Measurements from ENCODE around the gene ELAVL1. TPM values are rescaled to one million over a fixed set of nuclear protein-coding genes. Genes with fewer than 3 reads are reported as not detected.
A peak's percentile ranks its signal among the peaks of the same experiment; 100 is the strongest.

The ELAVL1 gene
- polyA plus RNA-seq, 1 experiment = 44.7 TPM

DNA sequence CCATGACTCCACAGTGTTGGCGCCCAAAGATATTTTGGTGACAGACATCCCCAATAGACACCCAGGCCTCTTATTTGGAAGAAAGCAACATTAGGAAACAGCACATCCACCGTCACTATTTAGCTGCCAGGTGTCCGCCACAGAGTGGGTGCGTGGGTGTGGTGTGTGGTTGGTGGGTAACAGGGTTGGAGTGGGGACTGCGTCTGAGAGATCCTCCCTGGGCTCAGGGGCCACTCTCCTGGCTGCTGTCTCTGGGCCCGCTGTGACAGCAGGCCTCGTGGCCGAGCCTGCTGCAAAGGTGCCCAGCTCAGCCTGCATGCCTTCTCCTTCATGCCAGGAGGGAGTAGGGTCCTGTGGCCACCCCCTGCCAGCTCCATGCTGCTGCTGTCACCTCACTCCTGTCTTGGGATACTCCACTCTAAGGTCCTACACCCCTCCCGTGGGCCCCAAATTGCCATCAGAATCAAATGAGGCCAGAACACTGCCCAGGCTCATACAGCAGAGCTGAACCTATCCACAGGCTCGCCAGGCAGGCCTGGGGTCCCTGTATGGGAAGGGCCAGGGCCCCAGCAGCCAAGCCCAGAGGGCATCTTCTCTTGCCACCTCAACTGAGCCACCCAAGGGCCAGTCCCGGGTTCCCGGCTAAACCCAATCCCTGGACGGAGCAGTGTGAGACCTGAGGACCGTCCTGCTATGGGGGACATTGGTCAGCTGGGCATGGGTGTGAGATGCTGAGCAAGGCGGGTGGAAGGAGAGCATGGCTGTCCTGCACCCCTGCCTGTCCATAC, 37.2 kb downstream of the ELAVL1 start:
- POLR2A ChIA-PET = no interaction called here
- CTCF ChIA-PET = interaction anchor here (1.5 to 7.1 kb wide), 3 partner anchors 9 to 34 kb away, joined by 4 to 48 read pairs (median 39); partner anchors contain the start of gene TIMM44
- no peaks in the 10 kb centered on the region for H3K27me3 ChIP-seq (ENCODE audit: control insufficient read depth, insufficient read depth, low read length)
- H3K27ac ChIP-seq (ENCODE audit: low read depth, low read length) = no peak overlapping the region
- no peak for DNase-seq (ENCODE audit: low read depth, low spot score)
- TF ChIP-seq, protein P1, sequence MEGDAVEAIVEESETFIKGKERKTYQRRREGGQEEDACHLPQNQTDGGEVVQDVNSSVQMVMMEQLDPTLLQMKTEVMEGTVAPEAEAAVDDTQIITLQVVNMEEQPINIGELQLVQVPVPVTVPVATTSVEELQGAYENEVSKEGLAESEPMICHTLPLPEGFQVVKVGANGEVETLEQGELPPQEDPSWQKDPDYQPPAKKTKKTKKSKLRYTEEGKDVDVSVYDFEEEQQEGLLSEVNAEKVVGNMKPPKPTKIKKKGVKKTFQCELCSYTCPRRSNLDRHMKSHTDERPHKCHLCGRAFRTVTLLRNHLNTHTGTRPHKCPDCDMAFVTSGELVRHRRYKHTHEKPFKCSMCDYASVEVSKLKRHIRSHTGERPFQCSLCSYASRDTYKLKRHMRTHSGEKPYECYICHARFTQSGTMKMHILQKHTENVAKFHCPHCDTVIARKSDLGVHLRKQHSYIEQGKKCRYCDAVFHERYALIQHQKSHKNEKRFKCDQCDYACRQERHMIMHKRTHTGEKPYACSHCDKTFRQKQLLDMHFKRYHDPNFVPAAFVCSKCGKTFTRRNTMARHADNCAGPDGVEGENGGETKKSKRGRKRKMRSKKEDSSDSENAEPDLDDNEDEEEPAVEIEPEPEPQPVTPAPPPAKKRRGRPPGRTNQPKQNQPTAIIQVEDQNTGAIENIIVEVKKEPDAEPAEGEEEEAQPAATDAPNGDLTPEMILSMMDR (IDR thresholded peaks at IDR 0.05; ENCODE audit: low read depth, low read length) = no peak
- H3K9me3 ChIP-seq (ENCODE audit: control insufficient read depth, insufficient read depth, low read length) = no peaks in the 10 kb centered on the region; the same call in 1 of the 2 replicates
- H3K4me3 ChIP-seq (ENCODE audit: low read depth, low read length) = no peak overlapping the region

DNA sequence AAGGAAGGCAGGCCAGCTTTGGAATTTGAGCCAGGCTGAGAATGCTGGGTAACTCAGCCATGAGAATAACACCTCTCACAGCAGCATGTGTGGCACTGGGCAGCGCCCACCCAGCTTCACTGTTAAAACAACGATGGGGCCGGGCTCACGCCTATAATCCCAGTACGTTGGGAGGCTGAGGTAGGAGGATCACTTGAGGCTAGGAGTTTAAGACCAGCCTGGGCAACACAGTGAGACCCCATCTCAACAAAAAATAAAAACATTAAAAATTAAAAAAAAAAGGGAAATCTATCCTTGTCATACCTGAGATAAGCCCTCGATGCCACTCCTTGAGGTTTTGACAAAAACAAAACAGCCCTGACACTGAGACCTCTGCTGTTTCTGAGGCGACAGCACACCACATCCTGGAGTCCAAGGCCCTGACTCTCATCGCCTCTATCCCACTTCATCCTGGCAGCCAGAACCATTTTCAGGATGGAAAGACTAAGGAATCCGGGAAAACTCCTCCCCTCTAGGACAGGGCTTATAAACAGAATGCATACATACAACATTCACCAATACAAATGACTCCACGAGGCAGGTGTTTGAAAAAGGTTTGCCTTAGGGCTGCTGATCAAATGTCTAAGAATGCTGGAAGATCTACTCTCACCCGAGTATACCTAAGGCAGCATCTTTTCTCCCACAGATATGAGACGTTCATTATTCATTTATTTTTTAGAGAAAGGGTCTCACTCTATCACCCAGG, 39.3 kb downstream of the ELAVL1 start:
- TF ChIP-seq, protein P1 (IDR thresholded peaks at IDR 0.05; ENCODE audit: low read depth, low read length) = no peak
- ChIA-PET POLR2A (no interaction called here), CTCF (interaction anchor here (0.8 to 7.1 kb wide), 3 partner anchors 22 to 36 kb away, joined by 5 to 48 read pairs (median 6); partner anchors contain the start of gene TIMM44)
- no peak overlapping the region for H3K4me3 ChIP-seq (ENCODE audit: low read depth, low read length)
- peak overlapping the region; percentile 31 for H3K27ac ChIP-seq (ENCODE audit: low read depth, low read length)
- H3K9me3 ChIP-seq (ENCODE audit: control insufficient read depth, insufficient read depth, low read length) = no peaks in the 10 kb centered on the region; the same call in 1 of the 2 replicates
- DNase-seq (ENCODE audit: low read depth, low spot score) = no peak
- H3K27me3 ChIP-seq (ENCODE audit: control insufficient read depth, insufficient read depth, low read length) = no peaks in the 10 kb centered on the region

DNA sequence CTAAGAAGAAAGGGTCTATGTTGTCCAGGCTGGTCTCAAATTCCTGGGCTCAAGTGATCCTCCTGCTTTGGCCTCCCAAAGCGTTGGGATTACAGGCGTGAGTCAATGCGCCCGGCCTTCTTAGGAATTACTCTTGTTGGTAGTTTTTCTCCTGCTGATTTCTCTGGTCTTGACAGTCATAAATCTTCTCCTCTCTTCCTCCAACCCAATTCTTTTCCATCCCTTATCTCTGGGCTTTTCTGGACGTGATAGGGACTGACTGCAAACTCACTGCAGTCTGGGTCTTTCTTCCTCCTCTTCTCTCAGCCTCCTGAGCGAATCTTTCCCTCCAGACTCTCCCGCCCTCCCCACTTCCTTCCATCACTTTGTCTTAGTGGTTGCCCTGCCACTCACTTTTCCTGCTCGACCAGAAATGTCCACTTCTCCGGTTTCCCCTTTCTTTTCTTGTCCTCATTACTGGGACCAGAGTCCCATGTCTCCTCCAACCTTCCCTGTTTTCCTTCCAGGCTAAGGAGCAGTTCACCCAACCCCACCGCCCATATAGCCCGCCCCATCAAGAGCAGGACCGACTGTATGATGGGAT, 40.1 kb downstream of the ELAVL1 start:
- Histone ChIP-seq H3K27me3 (ENCODE audit: control insufficient read depth, insufficient read depth, low read length) (no peaks in the 10 kb centered on the region), H3K27ac (ENCODE audit: low read depth, low read length) (no peak overlapping the region), H3K9me3 (ENCODE audit: control insufficient read depth, insufficient read depth, low read length) (no peaks in the 10 kb centered on the region; the same call in 1 of the 2 replicates), H3K4me3 (ENCODE audit: low read depth, low read length) (no peak overlapping the region)
- TF ChIP-seq, protein P1 (IDR thresholded peaks at IDR 0.05; ENCODE audit: low read depth, low read length) = no peak
- no peak for DNase-seq (ENCODE audit: low read depth, low spot score)
- CTCF ChIA-PET = interaction anchor here (1.1 to 1.8 kb wide), 2 partner anchors 21 to 37 kb away, joined by 5 to 8 read pairs; no protein-coding TSS in a partner anchor
- POLR2A ChIA-PET = no interaction called here

DNA sequence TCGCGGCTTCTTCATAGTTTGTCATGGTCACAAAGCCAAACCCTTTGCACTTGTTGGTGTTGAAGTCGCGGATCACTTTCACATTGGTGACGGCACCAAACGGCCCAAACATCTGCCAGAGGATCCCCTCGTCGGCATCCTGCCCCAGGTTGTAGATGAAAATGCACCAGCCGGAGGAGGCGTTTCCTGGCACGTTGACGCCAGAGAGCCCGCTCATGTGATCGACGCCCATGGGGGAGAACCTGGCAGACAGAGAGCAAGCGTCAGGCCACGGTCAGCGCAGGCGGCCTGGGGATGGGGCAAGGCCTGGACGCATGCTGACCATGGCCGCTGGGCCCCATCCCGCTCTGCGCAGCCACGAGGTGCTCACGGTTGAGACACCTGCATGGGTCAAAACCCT, 41.9 kb downstream of the ELAVL1 start:
- no peak overlapping the region for H3K27ac ChIP-seq (ENCODE audit: low read depth, low read length)
- H3K4me3 ChIP-seq (ENCODE audit: low read depth, low read length) = no peak overlapping the region
- TF ChIP-seq, protein P1 (IDR thresholded peaks at IDR 0.05; ENCODE audit: low read depth, low read length) = no peak
- POLR2A ChIA-PET = no interaction called here
- DNase-seq (ENCODE audit: low read depth, low spot score) = no peak
- H3K9me3 ChIP-seq (ENCODE audit: control insufficient read depth, insufficient read depth, low read length) = no peaks in the 10 kb centered on the region; the same call in 1 of the 2 replicates
- H3K27me3 ChIP-seq (ENCODE audit: control insufficient read depth, insufficient read depth, low read length) = no peaks in the 10 kb centered on the region
- CTCF ChIA-PET = no interaction called here
